CD14-positive monocyte (primary cell): ENCODE data around the gene CPT2. TPM values are rescaled to one million over a fixed set of nuclear protein-coding genes. Genes with fewer than 3 reads are reported as not detected.

ENCODE experiments used
- DNase-seq, 3 donors: peaks; one replicate each; pipeline ENCODE4 v3.0.0-alpha.2; 2011 to 2022
- H2AFZ ChIP-seq: 2 replicates; pipeline ENCODE4 v1.6.0; 2012; ENCODE audit warnings: mild to moderate bottlenecking, low read depth, low read length, inconsistent platforms; ENCODE audit not compliant: insufficient read depth, poor library complexity, severe bottlenecking
- H3K27ac ChIP-seq, 2 donors: 1 replicate in 1 of 2; 2 replicates in 1 of 2; pipeline ENCODE4 v1.5.1; 2012 to 2013; ENCODE audit warnings: low read length in 2 of 2, control low read depth in 1 of 2, inconsistent platforms in 1 of 2, low read depth in 1 of 2, mild to moderate bottlenecking in 1 of 2
- H3K27me3 ChIP-seq, 2 donors: one replicate each; pipeline versions ENCODE4 v1.6.0 to v1.6.1; 2011 to 2013; ENCODE audit warnings: low read length in 2 of 2; ENCODE audit not compliant: control insufficient read depth in 2 of 2, insufficient read depth in 2 of 2
- H3K36me3 ChIP-seq, 2 donors: replicated peaks in 1 of 2; 1 replicate in 1 of 2; 2 replicates in 1 of 2; pipeline versions ENCODE4 v1.5.1 to v1.6.1; 2012 to 2013; ENCODE audit warnings: low read length in 2 of 2, control low read depth in 1 of 2, inconsistent platforms in 1 of 2, mild to moderate bottlenecking in 1 of 2; ENCODE audit not compliant: insufficient read depth in 2 of 2, control insufficient read depth in 1 of 2
- H3K4me1 ChIP-seq, 2 donors: 1 replicate in 1 of 2; 2 replicates in 1 of 2; pipeline versions ENCODE4 v1.5.1 to v1.6.1; 2012 to 2013; ENCODE audit warnings: low read length in 2 of 2, control low read depth in 1 of 2, inconsistent platforms in 1 of 2, mild to moderate bottlenecking in 1 of 2, moderate library complexity in 1 of 2; ENCODE audit not compliant: insufficient read depth in 2 of 2, control insufficient read depth in 1 of 2
- H3K4me2 ChIP-seq: replicated peaks from 2 replicates; pipeline ENCODE3; 2012; ENCODE audit warnings: low read length, moderate library complexity, mild to moderate bottlenecking; ENCODE audit not compliant: poor library complexity, severe bottlenecking; ENCODE audit errors: extremely low read depth
- H3K4me3 ChIP-seq, 3 experiments: fragments of 200-600 bp in 1 of 3; sonication (generic) in 1 of 3; replicated peaks in 1 of 3; 1 replicate in 2 of 3; 2 replicates in 1 of 3; pipeline ENCODE4 v1.5.1; 2011 to 2013; ENCODE audit warnings: low read length in 3 of 3, mild to moderate bottlenecking in 3 of 3, control low read depth in 2 of 3, low read depth in 2 of 3, inconsistent platforms in 1 of 3, moderate library complexity in 1 of 3
- H3K79me2 ChIP-seq: 2 replicates; pipeline ENCODE4 v1.6.0; 2012; ENCODE audit warnings: mild to moderate bottlenecking, control low read depth, inconsistent platforms, low read length, moderate library complexity; ENCODE audit not compliant: insufficient read depth
- H3K9ac ChIP-seq: 2 replicates; pipeline ENCODE4 v1.6.0; 2017; ENCODE audit warnings: low read length, mild to moderate bottlenecking; ENCODE audit not compliant: insufficient read depth, poor library complexity, severe bottlenecking
- H3K9me3 ChIP-seq, 2 donors: replicated peaks in 1 of 2; 1 replicate in 1 of 2; 2 replicates in 1 of 2; pipeline versions ENCODE4 v1.5.1 to v1.6.1; 2012 to 2013; ENCODE audit warnings: low read length in 2 of 2, control low read depth in 1 of 2; ENCODE audit not compliant: control insufficient read depth in 1 of 2, insufficient read depth in 1 of 2
- H4K20me1 ChIP-seq: 2 replicates; pipeline ENCODE4 v1.6.0; 2012; ENCODE audit warnings: mild to moderate bottlenecking, low read length, control low read depth, moderate library complexity; ENCODE audit not compliant: insufficient read depth
- H3K27ac Mint-ChIP-seq, 7 donors: one replicate each; pipeline ENCODE4 v1.8.0; 2020; ENCODE audit warnings: mild to moderate bottlenecking in 7 of 7, mixed read lengths in 7 of 7, moderate library complexity in 6 of 7, inconsistent platforms in 2 of 7
- H3K27me3 Mint-ChIP-seq, 3 donors: one replicate each; pipeline ENCODE4 v1.8.0; 2021 to 2022; ENCODE audit warnings: low read depth in 3 of 3, mild to moderate bottlenecking in 3 of 3, mixed read lengths in 3 of 3, moderate library complexity in 3 of 3, inconsistent platforms in 1 of 3
- H3K36me3 Mint-ChIP-seq, 2 donors: one replicate each; pipeline ENCODE4 v1.8.0; 2020; ENCODE audit warnings: mixed read lengths in 2 of 2, inconsistent platforms in 1 of 2, mild to moderate bottlenecking in 1 of 2
- H3K4me1 Mint-ChIP-seq: one replicate; pipeline ENCODE4 v1.8.0; 2020; ENCODE audit warnings: mild to moderate bottlenecking, mixed read lengths
- H3K4me3 Mint-ChIP-seq, 2 donors: one replicate each; pipeline ENCODE4 v1.8.0; 2020; ENCODE audit warnings: mild to moderate bottlenecking in 2 of 2, mixed read lengths in 2 of 2, moderate library complexity in 1 of 2
- H3K9me3 Mint-ChIP-seq, 7 donors: one replicate each; pipeline ENCODE4 v1.8.0; 2020 to 2022; ENCODE audit warnings: mixed read lengths in 7 of 7, mild to moderate bottlenecking in 6 of 7, moderate library complexity in 6 of 7, inconsistent platforms in 2 of 7
- CTCF ChIP-seq: fragments of 200-600 bp; IDR thresholded peaks from one replicate; pipeline ENCODE4 v1.8.0; 2022; ENCODE audit warnings: antibody characterized with exemption, mild to moderate bottlenecking
- WGBS: methylation state at CpG from one replicate; pipeline ENCODE4 v1.1.5; 2013; ENCODE audit warnings: missing lambda C conversion rate; ENCODE audit not compliant: insufficient coverage; 5-methylcytosine and 5-hydroxymethylcytosine counted together
- intact Hi-C, 2 donors: fragments of 100-400 bp; cut with micrococcal nuclease; formaldehyde crosslinking; loops; one replicate each; pipeline versions ENCODE4 v1.15.0 to v1.15.1; 2023
- polyA plus RNA-seq, 3 donors: library from polyadenylated mRNA; depleted of rRNA in 1 of 3; unstranded in 2 of 3; stranded (reverse) in 1 of 3; fragments of 300-500 nt in 2 of 3; fragments of >200 nt in 1 of 3; fragmentation: Illumina TruSeq in 2 of 3; gene quantifications; 1 replicate in 2 of 3; 2 replicates in 1 of 3; pipeline ENCODE4 v1.2.3, GENCODE V29; 2012 to 2021

CPT2 gene
- polyA plus RNA-seq, 3 donors: 7.6 to 29.6 (median 20.2) TPM

- Histone ChIP-seq H3K27me3 (no peaks in the 10 kb centered on the region), H3K79me2 (no peaks in the 10 kb centered on the region), H3K4me1 (no peaks in the 10 kb centered on the region), H3K27ac (no peak overlapping the region), H3K4me3 (no peak overlapping the region), H3K4me2 (no peak overlapping the region), H3K36me3 (no peaks in the 10 kb centered on the region), H4K20me1 (no peaks in the 10 kb centered on the region), H3K9me3 (no peaks in the 10 kb centered on the region), H2AFZ (no peak overlapping the region), H3K9ac (no peak overlapping the region)
- Mint-ChIP-seq H3K27ac (no peak overlapping the region), H3K4me1 (no peaks in the 10 kb centered on the region), H3K9me3 (no peaks in the 10 kb centered on the region), H3K4me3 (no peak overlapping the region), H3K36me3 (no peaks in the 10 kb centered on the region), H3K27me3 (peaks cover 6 to 10% (median 6%) of the 10 kb centered on the region in 3 donors)
- TF ChIP-seq CTCF: no peak
- intact Hi-C loops: no loop called here
- WGBS: no CpG with 5 or more reads among the region's 3 CpGs
- no peak for DNase-seq
These were observed 48.5 kb upstream of the CPT2 start for GRCh38 chr1:53148123-53148522.

DNA sequence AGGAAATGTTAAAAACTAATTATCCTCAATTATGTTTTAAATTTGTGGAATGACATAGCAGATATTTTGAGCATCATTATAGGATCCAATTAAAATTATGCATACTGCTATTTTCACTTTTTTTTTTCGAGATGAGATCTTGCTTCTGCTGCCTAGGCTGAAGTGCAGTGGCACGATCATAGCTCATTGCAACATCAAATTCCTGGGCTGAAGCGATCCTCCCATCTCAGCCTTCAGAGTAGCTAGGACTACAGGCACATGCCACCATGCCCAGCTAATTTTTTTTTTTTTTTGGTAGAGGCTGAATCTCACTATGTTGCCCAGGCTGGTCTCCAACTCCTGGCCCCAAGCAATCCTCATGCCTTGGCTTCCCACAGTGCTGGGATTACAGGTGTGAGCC, 42.9 kb upstream of the CPT2 start:
- no peaks in the 10 kb centered on the region for H3K9me3 Mint-ChIP-seq
- Histone ChIP-seq H3K27me3 (no peaks in the 10 kb centered on the region), H3K4me3 (no peak overlapping the region), H4K20me1 (no peaks in the 10 kb centered on the region), H2AFZ (no peak overlapping the region), H3K36me3 (no peaks in the 10 kb centered on the region), H3K4me2 (no peak overlapping the region), H3K4me1 (no peaks in the 10 kb centered on the region), H3K79me2 (no peaks in the 10 kb centered on the region), H3K27ac (no peak overlapping the region), H3K9ac (no peak overlapping the region), H3K9me3 (no peaks in the 10 kb centered on the region)
- no peak for DNase-seq
- H3K4me1 Mint-ChIP-seq: no peaks in the 10 kb centered on the region
- no peak overlapping the region for H3K27ac Mint-ChIP-seq
- no peak for TF ChIP-seq CTCF
- WGBS: no CpG with 5 or more reads among the region's 3 CpGs
- peaks cover 3 to 9% (median 7%) of the 10 kb centered on the region in 3 donors for H3K27me3 Mint-ChIP-seq
- intact Hi-C loops: no loop called here
- H3K36me3 Mint-ChIP-seq: no peaks in the 10 kb centered on the region
- no peak overlapping the region for H3K4me3 Mint-ChIP-seq
